IPS DF 4.7 (cell line): ENCODE results near the gene GRM7.

Experiments used
- DNase-seq: peaks from one replicate; pipeline ENCODE4 v3.0.0-alpha.2; 2013; ENCODE audit warnings: low spot score; ENCODE audit errors: extremely low read depth

Gene GRM7

GRCh38 chr3:7709376-7710082 is 848.6 kb downstream of the GRM7 start:
- DNase-seq, result no peak

GRCh38 chr3:7710284-7710683 is 849.4 kb downstream of the GRM7 start:
- DNase-seq, result no peak

- no peak for DNase-seq
These were observed 852.8 kb downstream of the GRM7 start for GRCh38 chr3:7713724-7714123.

- DNase-seq, result no peak
These were observed 859.9 kb downstream of the GRM7 start for GRCh38 chr3:7720649-7721297.

GRCh38 chr3:7721869-7722268 is 861.0 kb downstream of the GRM7 start:
- DNase-seq, result no peak

- no peak for DNase-seq
These were observed 867.9 kb downstream of the GRM7 start for GRCh38 chr3:7728566-7729519.

- DNase-seq, result no peak
These were observed 873.0 kb downstream of the GRM7 start for GRCh38 chr3:7733933-7734332.

GRCh38 chr3:7734456-7734855 is 873.5 kb downstream of the GRM7 start:
- DNase-seq, result no peak

- no peak for DNase-seq
These were observed 876.3 kb downstream of the GRM7 start for GRCh38 chr3:7737263-7737662.

- no peak for DNase-seq
These were observed 878.8 kb downstream of the GRM7 start for GRCh38 chr3:7739754-7740153.

GRCh38 chr3:7740458-7740857 is 879.5 kb downstream of the GRM7 start:
- DNase-seq, result no peak

GRCh38 chr3:7744850-7745249 is 883.9 kb downstream of the GRM7 start:
- no peak for DNase-seq

- no peak for DNase-seq
These were observed 884.8 kb downstream of the GRM7 start for GRCh38 chr3:7745711-7746110.

- no peak for DNase-seq
These were observed 889.2 kb downstream of the GRM7 start for GRCh38 chr3:7749931-7750695.

GRCh38 chr3:7752005-7752404 is 891.1 kb downstream of the GRM7 start:
- no peak for DNase-seq

- DNase-seq, result no peak
These were observed 893.9 kb downstream of the GRM7 start for GRCh38 chr3:7754653-7755441.

- DNase-seq, result no peak
These were observed 898.7 kb downstream of the GRM7 start for GRCh38 chr3:7759630-7760029.

- no peak for DNase-seq
These were observed 899.8 kb downstream of the GRM7 start for GRCh38 chr3:7760718-7761117.

- no peak for DNase-seq
These were observed 903.2 kb downstream of the GRM7 start for GRCh38 chr3:7764115-7764514.

- no peak for DNase-seq
These were observed 905.6 kb downstream of the GRM7 start for GRCh38 chr3:7766530-7766929.

GRCh38 chr3:7779331-7779730 is 918.4 kb downstream of the GRM7 start:
- no peak for DNase-seq
